Anterior cingulate cortex (tissue), 58 donors: Measurements from ENCODE around the gene TATDN2.
"Not testable (repeated sequence)": the region's sequence is repeated elsewhere in the genome, so short reads cannot be mapped to it uniquely, and the experiment has no call there.

Source experiments
- DNase-seq, 58 donors: peaks; one replicate each; lab custom pipeline; 2025; lab: John Stamatoyannopoulos, UW

The TATDN2 gene

GRCh38 chr3:10288575-10288960 is 40.3 kb downstream of the TATDN2 start:
- no peak for DNase-seq

- no peak for DNase-seq
Observed at GRCh38 chr3:10289077-10289476, 40.8 kb downstream of the TATDN2 start.

- no peak for DNase-seq
Observed at GRCh38 chr3:10289787-10290355, 41.6 kb downstream of the TATDN2 start.

- no peak for DNase-seq
Observed at GRCh38 chr3:10290481-10291176, 42.4 kb downstream of the TATDN2 start.

- no peak for DNase-seq
Observed at GRCh38 chr3:10291641-10292040, 43.4 kb downstream of the TATDN2 start.

- DNase-seq = no peak
Observed at GRCh38 chr3:10292505-10293419, 44.5 kb downstream of the TATDN2 start, which contains the start of gene GHRL. TSS of gene GHRL (minus strand) at chr3:10292947. CDS start at chr3:10290180, 2,767 bp downstream.

- DNase-seq = no peak
Observed at GRCh38 chr3:10294030-10294586, 45.8 kb downstream of the TATDN2 start.

- DNase-seq = not testable (repeated sequence)
Observed at GRCh38 chr3:10298064-10298463, 49.8 kb downstream of the TATDN2 start.

GRCh38 chr3:10299175-10299574 is 50.9 kb downstream of the TATDN2 start:
- no peak for DNase-seq

GRCh38 chr3:10299679-10300078 is 51.4 kb downstream of the TATDN2 start:
- no peak for DNase-seq

- no peak for DNase-seq
Observed at GRCh38 chr3:10300087-10300486, 51.8 kb downstream of the TATDN2 start.

GRCh38 chr3:10303105-10303504 is 54.8 kb downstream of the TATDN2 start:
- DNase-seq = no peak

GRCh38 chr3:10303785-10304184 is 55.5 kb downstream of the TATDN2 start:
- DNase-seq = no peak

GRCh38 chr3:10304905-10305304 is 56.6 kb downstream of the TATDN2 start:
- no peak for DNase-seq

GRCh38 chr3:10305331-10305902 is 57.2 kb downstream of the TATDN2 start:
- no peak for DNase-seq

GRCh38 chr3:10306156-10306555 is 57.9 kb downstream of the TATDN2 start:
- DNase-seq = no peak

GRCh38 chr3:10308678-10309077 is 60.4 kb downstream of the TATDN2 start:
- DNase-seq = no peak

- DNase-seq = no peak
Observed at GRCh38 chr3:10309736-10310135, 61.5 kb downstream of the TATDN2 start.

GRCh38 chr3:10310578-10310977 is 62.3 kb downstream of the TATDN2 start:
- no peak for DNase-seq

GRCh38 chr3:10311710-10312109 is 63.5 kb downstream of the TATDN2 start:
- no peak for DNase-seq

GRCh38 chr3:10312391-10312790 is 64.1 kb downstream of the TATDN2 start:
- no peak for DNase-seq
